Adrenal gland (tissue), 12 donors: ENCODE measurements around the gene NME5. TPM values are rescaled to one million over a fixed set of nuclear protein-coding genes. Genes with fewer than 3 reads are reported as not detected.
"Not testable (repeated sequence)": the region's sequence is repeated elsewhere in the genome, so short reads cannot be mapped to it uniquely, and the experiment has no call there.

ENCODE experiments used
- DNase-seq, 7 donors: peaks; one replicate each; pipeline ENCODE4 v3.0.0-alpha.2; 2019 to 2020
- H3K27ac ChIP-seq, 5 donors: fragments of 200-600 bp; sonication (generic) in 4 of 5; 1 replicate in 3 of 5; 2 replicates in 2 of 5; pipeline versions ENCODE4 v1.5.1 to v1.8.0; 2016 to 2020; ENCODE audit warnings: mild to moderate bottlenecking in 1 of 5
- H3K27me3 ChIP-seq: fragments of 200-600 bp; 2 replicates; pipeline ENCODE4 v1.8.0; 2021
- H3K36me3 ChIP-seq, 2 donors: fragments of 200-600 bp; replicated peaks in 1 of 2; 1 replicate in 1 of 2; 2 replicates in 1 of 2; pipeline versions ENCODE4 v1.5.1 to v1.8.0; 2018 to 2022
- H3K4me1 ChIP-seq, 2 donors: fragments of 200-600 bp; replicated peaks in 1 of 2; 1 replicate in 1 of 2; 2 replicates in 1 of 2; pipeline versions ENCODE4 v1.5.1 to v1.8.0; 2018 to 2021
- H3K4me3 ChIP-seq, 4 donors: fragments of 200-600 bp; sonication (generic) in 3 of 4; one replicate each; pipeline ENCODE4 v1.5.1; 2016 to 2018
- H3K9me3 ChIP-seq, 3 donors: fragments of 200-600 bp; sonication (generic) in 1 of 3; replicated peaks in 1 of 3; 1 replicate in 2 of 3; 2 replicates in 1 of 3; pipeline versions ENCODE4 v1.5.1 to v1.8.0; 2016 to 2021
- CTCF ChIP-seq, 6 experiments: fragments of 450-650 bp in 4 of 6; fragments of 200-600 bp in 2 of 6; sonication (generic) in 1 of 6; IDR thresholded peaks; 1 replicate in 5 of 6; 2 replicates in 1 of 6; pipeline versions ENCODE4 v1.5.1 to v1.8.0; 2016 to 2021; ENCODE audit warnings: antibody characterized with exemption in 6 of 6, mild to moderate bottlenecking in 2 of 6, moderate library complexity in 1 of 6
- POLR2A ChIP-seq, 2 donors: fragments of 450-650 bp; IDR thresholded peaks; one replicate each; pipeline ENCODE4 v1.6.1; 2017; ENCODE audit warnings: antibody characterized with exemption in 2 of 2, mild to moderate bottlenecking in 2 of 2, moderate library complexity in 1 of 2
- WGBS, 4 donors: extraction: QIAGEN DNeasy Blood & Tissue Kit in 2 of 4; methylation state at CpG; one replicate each; pipeline versions ENCODE4 v1.1.5 to v1.1.7; 2013 to 2017; 5-methylcytosine and 5-hydroxymethylcytosine counted together
- intact Hi-C, 2 donors: fragments of 100-400 bp; cut with DNase I; formaldehyde crosslinking; loops; one replicate each; pipeline versions ENCODE4 v1.14.1 to v1.15.0; 2022 to 2023
- polyA plus RNA-seq, 3 donors: library from polyadenylated mRNA; stranded (reverse); fragments of 200-250 nt in 2 of 3; fragments of 350-450 nt in 1 of 3; fragmentation: Illumina TruSeq in 1 of 3; extraction: RNeasy Lipid Tissue Mini Kit (QIAGEN cat#74804) in 1 of 3; gene quantifications; one replicate each; pipeline ENCODE4 v1.2.3, GENCODE V29; 2013 to 2014
- total RNA-seq, 9 donors: library from RNA; depleted of rRNA in 4 of 9; stranded (reverse); fragments of >200 nt in 4 of 9; fragments of 120-200 nt in 1 of 9; fragmentation: NEBNext Ultra II Directional in 1 of 9; extraction: Animal tissue kit (Norgen Biotek cat#: 25700) in 1 of 9; gene quantifications; one replicate each; pipeline versions ENCODE4 v1.1.0 to v1.2.4, GENCODE V29; 2013 to 2023
- donor health status: healthy with polysubstance abuse.
- donor health status: Bipolar disorder and iron deficiency.
- donor health status: DM: yes; HTN: yes; CAD: no.
- donor health status: DM: no; HTN: no; CAD: no.
- donor health status: DM: no; HTN: no; CAD: no.
- donor health status: DM: yes; HTN: yes; CAD: no.

The NME5 gene
- total and polyA plus RNA-seq, 12 donors: 0.24 to 22.0 (median 7.3) TPM

DNA sequence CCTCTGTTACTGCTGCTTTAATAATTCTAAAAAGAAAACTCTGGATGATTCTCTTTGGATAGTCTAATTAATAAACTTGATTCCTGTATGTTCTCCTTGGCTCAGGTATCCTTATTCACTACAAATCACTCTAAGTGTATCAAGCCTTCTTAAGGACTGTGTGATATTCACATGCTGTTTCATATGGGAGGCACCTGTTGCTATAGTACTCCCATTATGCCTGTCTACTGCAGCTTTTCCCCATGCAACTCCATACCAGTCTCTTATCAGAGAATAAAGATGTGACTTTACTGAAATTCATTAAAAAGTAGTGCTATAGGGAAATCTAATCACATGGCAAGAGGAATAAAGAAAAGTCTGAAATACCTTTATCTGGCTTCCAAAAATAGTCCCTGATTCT lies 24.5 kb upstream of the NME5 start:
- H3K9me3 ChIP-seq: no peaks in the 10 kb centered on the region
- H3K36me3 ChIP-seq: peaks cover 0 to 100% of the 10 kb centered on the region in 2 donors
- H3K27ac ChIP-seq: no peak overlapping the region
- H3K4me1 ChIP-seq: no peaks in the 10 kb centered on the region
- no peak overlapping the region for H3K4me3 ChIP-seq
- DNase-seq: no peak
- H3K27me3 ChIP-seq: no peaks in the 10 kb centered on the region
- intact Hi-C loops: no loop called here
- no peak for TF ChIP-seq CTCF (IDR thresholded peaks at IDR 0.05)
- no peak for TF ChIP-seq POLR2A (IDR thresholded peaks at IDR 0.05)

DNA sequence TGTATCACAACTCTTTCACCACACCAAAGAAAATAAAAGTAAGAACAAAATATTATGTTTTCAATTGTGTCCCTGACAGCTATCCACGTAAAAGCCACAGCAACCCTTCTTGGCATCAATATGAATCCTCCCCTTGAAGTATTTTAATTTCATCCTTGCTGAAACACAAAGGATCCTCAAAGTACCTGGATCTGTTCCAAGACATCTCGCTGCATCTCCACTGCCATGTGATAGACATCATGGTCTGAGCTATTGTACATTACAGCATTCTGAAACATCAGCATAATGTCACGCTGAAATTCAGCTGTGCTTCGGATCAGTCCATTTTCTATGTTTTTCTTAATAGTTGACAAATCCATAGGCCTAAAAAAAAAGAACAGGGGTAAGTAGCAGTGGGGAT lies 21.5 kb upstream of the NME5 start:
- Histone ChIP-seq H3K27me3 (no peaks in the 10 kb centered on the region), H3K4me1 (no peaks in the 10 kb centered on the region), H3K27ac (no peak overlapping the region), H3K9me3 (no peaks in the 10 kb centered on the region), H3K36me3 (peaks cover 0 to 94% of the 10 kb centered on the region in 2 donors), H3K4me3 (no peak overlapping the region)
- WGBS, 4 donors: 94 to 97% (median 96%) methylated on average over 4 of the region's 4 CpGs
- no peak for TF ChIP-seq CTCF (IDR thresholded peaks at IDR 0.05)
- intact Hi-C loops: no loop called here
- no peak for DNase-seq

DNA sequence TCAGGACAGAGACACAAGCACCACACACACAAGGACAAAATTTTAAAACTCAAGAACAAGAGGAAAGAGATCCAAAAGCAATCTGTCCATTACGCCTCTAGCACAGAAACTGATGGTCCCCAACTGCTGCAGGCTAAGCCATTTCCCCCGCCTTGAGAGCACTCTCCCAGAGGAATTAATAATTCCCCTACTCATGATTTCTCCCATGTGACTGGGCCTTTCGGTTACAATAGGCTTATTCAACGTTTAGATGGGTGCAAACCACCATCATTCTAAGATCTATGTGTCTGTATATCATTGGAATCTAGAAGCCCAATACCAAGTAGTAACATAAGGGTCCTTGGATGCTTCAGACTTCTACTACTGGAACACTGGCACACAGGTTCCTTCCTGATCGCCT lies 20.4 kb upstream of the NME5 start:
- Histone ChIP-seq H3K27me3 (no peaks in the 10 kb centered on the region), H3K36me3 (peaks cover 0 to 83% of the 10 kb centered on the region in 2 donors), H3K27ac (no peak overlapping the region), H3K4me3 (no peak overlapping the region), H3K9me3 (no peaks in the 10 kb centered on the region), H3K4me1 (no peaks in the 10 kb centered on the region)
- intact Hi-C loops: no loop called here
- TF ChIP-seq POLR2A (IDR thresholded peaks at IDR 0.05) (no peak), CTCF (IDR thresholded peaks at IDR 0.05) (no peak)
- DNase-seq: no peak
- whole genome bisulfite sequencing, 4 donors: 88 to 91% (median 91%) methylated on average over 5 of the region's 5 CpGs

GRCh38 chr5:138157626-138158025 lies 18.4 kb upstream of the NME5 start:
- WGBS, 4 donors: 88 to 92% (median 89%) methylated on average over 1 of the region's 1 CpG
- DNase-seq: no peak
- H3K9me3 ChIP-seq: no peaks in the 10 kb centered on the region
- H3K36me3 ChIP-seq: peaks cover 0 to 63% of the 10 kb centered on the region in 2 donors
- no peak overlapping the region for H3K4me3 ChIP-seq
- H3K4me1 ChIP-seq: no peaks in the 10 kb centered on the region
- no peak overlapping the region for H3K27ac ChIP-seq
- intact Hi-C loops: no loop called here
- TF ChIP-seq CTCF (IDR thresholded peaks at IDR 0.05) (no peak), POLR2A (IDR thresholded peaks at IDR 0.05) (no peak)
- H3K27me3 ChIP-seq: no peaks in the 10 kb centered on the region

- whole genome bisulfite sequencing, 4 donors: 92 to 99% (median 97%) methylated on average over 9 of the region's 9 CpGs
Observed at GRCh38 chr5:138155977-138156376, 16.7 kb upstream of the NME5 start.

More at GRCh38 chr5:138155977-138156376, 16.7 kb upstream of the NME5 start:
- H3K9me3 ChIP-seq, H3K27me3 ChIP-seq, H3K27ac ChIP-seq, H3K4me3 ChIP-seq, DNase-seq, intact Hi-C loops, H3K4me1 ChIP-seq: not testable (repeated sequence)
- peaks cover 0 to 46% of the 10 kb centered on the region in 2 donors for H3K36me3 ChIP-seq
